Stimulated activated naive CD4-positive, alpha-beta T cell (primary cell): ENCODE results near the gene NAP1L4.

ENCODE experiments used
- DNase-seq, 6 experiments: peaks; one replicate each; lab custom pipeline; 2025; lab: John Stamatoyannopoulos, UW

Gene NAP1L4

DNA sequence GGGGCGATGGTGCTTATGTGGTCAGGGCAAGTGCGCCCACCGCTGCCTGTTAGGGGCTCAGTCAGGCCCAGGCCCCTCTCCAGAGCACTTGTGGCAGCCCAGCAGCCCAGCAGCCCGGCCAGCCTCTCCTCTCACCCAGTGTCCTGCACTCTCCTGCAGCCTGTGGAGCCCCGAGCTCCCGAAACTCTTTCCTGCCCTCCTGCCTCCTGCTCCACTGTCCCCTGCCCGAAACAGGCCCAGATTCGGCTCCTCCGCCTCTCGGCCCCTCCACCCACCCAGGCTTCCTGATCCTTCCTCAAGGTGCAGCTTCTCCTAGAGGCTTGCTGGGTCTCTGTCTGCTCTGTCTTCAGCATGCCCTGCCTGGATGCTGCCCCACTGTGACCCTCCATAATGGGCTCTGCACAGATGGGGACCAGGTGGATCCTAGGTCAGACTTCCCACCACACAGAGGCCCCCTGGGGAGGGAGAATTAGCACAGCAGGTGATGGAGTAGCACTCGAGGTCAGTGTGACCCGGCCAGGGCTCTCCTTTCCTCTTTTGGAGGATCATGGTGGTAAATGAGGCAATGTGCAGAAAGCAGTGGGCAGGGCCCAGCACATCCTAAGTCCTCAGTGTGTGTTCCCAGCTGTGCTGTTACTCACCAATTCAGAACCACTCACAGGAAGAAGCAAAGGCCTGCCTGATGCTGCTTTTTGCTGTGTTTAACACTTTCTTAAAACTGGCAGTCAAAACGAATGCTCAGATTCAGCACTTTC lies 18.6 kb upstream of the NAP1L4 start:
- no peak for DNase-seq

DNA sequence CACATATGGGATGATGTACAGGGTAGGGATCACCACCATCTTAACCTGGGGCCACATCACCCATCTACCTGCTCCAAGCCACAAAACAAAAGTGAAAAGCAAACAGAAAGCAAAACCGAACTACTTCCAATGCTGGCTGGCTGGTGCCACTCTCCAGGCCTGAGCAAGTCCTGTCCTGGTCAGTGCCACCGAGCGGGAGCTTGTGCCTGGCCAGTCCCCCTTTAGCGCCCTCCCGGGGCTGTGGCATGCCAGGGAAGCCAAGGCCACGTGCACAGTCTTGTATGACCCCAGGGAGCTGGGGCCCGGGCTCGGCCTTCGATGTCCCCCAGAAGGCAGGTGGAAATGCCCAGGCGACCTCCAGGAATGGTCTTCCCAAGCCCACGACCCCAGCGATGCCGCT lies 17.9 kb upstream of the NAP1L4 start:
- DNase-seq = no peak

- no peak for DNase-seq
Observed at GRCh38 chr11:3009481-3009880, 17.4 kb upstream of the NAP1L4 start.

- no peak for DNase-seq
Observed at GRCh38 chr11:3008746-3009336, 16.7 kb upstream of the NAP1L4 start.

- no peak for DNase-seq
Observed at GRCh38 chr11:3007404-3008010, 15.4 kb upstream of the NAP1L4 start.

GRCh38 chr11:3006505-3007260 lies 14.6 kb upstream of the NAP1L4 start:
- DNase-seq = no peak

- DNase-seq = no peak
Observed at GRCh38 chr11:3004481-3004880, 12.4 kb upstream of the NAP1L4 start.

GRCh38 chr11:3003396-3004231 lies 11.5 kb upstream of the NAP1L4 start:
- no peak for DNase-seq

GRCh38 chr11:3002871-3003270 lies 10.7 kb upstream of the NAP1L4 start:
- no peak for DNase-seq

DNA sequence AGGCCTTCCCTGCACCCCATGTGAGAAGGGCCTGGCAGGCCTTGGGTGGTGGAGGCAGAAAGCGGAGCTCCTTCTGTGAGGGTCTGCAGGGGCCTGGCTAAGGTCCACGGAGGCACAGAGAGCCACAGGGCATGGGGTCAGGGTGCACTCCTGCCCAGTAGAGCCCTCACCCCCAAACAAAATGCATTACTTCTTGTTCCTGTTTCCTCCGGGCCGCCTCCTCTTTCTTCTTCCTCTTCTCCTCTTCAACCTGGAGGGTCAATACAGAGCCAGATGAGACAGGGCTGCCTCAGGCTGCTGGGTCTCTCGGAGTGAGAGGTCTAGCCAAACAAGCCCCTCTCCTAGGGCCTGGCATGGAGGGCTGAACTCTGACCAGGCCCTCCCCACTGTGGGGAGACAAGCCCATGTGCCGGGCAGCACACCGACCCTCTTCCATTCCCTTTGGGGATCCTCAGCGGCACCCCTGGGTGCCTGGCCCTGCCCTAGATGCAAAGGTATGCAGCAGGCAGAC lies 10.3 kb upstream of the NAP1L4 start:
- no peak for DNase-seq

DNA sequence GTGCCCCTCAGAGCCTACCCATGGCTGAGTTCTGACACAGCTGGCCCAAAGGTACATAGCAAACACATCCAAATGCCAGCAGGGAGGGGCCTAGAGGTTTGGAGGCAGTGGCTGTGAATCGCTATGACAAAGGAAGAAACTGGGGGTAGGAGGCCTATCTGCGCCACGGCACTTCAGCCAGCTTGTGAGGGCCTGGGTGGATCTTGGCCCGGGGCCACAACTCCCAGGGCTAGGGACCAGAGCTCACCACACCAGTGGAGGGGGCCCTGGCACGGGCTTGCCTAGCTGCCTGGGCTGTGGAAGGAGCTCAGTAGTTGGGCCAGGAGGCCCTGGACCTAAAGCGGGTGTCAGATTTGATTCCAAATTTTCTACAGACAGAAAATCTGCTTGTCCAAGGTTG lies 9.4 kb upstream of the NAP1L4 start:
- no peak for DNase-seq

GRCh38 chr11:3000032-3000961 lies 8.2 kb upstream of the NAP1L4 start:
- DNase-seq = no peak

DNA sequence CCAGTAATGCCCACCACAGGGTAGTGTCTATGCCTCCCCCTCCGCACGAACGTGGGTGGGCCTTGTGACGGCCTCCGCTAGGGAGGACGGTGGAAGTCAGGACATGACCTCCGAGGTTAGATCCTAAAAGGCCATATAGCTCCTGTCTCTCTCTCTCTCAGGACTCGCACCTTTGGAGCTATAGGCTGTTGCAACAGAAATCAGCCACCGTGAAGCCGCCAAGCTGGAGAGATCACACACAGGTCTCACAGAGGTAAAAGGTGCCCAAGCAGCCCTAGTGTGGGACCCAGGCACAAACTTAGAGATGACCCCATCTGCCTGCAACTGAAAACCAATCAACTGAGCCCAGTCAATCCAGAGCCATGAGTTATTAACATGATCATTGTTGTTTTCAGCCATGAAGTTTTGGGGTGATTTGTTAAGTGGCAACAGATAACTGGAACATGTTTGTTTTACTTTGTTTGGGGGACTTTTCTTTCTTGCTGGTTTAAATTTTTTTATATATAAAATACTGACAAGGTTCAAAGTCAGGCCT lies 7.4 kb upstream of the NAP1L4 start:
- no peak for DNase-seq

DNA sequence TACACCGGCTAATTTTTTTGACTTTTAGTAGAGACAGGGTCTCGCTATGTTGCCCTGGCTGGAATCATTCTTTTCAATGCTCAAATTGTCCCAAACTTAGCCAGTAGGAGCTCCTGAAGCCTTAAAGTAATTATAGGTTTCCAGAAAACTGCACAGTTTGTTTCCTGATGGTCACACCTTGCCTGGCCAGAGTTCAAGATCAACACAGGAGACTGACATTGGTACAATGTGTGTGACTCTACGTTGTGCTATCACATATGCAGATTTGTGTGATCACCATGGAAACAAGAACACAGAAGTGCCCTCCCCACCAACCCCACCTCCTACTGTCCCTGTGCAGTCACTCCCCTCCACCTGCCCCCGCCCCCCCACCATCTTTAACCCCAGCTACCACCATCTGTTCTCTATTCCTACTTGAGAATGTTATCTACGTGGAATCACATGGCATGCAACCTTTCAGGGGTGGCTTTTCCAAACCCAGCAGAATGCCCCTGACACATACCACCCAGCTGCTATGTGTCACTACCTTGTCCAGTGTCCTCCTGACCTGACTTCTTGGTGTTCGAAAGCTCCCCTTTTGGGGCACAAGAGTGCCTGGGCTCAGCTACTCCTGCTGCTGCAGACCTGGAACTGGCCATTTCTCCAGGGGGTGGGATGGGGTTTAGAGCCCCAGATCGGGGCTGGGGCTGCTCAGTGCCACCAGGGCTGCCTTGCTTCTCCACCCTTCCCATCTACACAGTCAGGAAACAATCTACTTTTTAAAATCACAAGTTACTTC lies 6.1 kb upstream of the NAP1L4 start:
- no peak for DNase-seq

DNA sequence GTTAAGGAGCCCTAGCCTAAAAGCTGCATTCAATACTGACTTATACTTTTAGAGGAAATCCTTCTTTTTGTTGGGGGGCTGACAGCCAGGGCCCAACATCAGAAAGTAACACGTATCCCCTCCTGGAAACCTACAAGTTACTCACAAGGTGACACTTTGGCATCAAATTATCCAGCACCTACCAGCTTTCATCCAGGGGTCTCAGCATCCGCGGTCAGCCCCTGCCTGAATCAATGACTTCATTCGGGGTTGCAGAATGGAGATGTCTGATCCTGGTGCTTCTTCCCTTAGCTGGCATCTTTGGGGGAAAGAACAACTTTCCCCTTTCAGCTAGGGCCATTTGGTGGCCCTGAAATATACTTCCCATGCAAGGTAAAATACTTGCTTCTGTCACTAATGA lies 5.3 kb upstream of the NAP1L4 start:
- no peak for DNase-seq

DNA sequence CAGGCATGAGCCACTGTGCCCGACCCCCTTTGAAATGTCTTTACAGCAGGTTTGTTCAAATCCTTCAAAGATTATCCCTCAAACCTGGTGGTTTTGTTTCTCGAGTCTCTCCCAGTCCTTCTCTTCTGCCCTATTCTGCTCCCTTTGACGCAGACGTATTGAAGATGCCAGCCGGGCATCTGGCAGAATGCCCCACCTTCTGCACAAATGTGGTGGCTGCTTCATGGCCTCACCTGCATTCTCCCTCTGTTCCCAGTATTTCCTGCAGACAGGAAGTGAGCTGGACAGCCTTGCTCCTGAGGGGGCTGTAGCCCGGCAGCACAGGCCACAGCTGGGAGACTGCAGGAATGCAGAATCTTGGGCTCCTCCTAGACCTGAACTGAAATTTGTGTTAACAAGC lies 4.8 kb upstream of the NAP1L4 start:
- DNase-seq = no peak

DNA sequence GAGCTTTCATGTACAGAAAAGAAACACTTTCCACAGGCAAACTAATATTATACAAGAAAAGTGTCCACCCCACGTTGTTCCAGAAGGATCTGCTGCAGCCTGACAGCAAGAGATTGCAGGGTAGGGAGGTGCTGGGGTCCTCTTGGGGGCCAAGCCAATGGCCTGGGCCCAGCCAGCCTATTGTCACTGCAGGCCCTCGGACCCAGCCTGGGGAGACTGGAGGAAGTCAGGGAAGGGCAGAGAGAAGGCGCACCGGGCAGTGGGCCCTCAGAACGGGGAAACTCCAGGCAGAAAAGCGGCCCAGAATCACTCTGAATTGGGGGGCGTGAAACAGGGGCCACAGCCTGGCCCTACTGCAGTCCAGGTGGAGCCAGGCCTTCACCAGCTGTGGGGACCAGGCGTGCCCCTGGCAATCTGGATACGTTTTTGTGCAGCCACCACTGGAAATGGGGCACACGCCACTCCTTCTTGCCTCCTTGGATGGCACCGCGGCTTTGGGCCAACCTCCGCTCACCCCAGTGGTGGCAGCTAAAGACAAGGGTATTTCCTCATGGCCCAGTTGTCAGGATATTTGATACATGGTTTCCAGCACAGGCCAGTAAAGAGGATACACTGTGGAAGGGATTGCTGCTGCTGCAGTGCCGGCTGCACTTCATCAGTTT lies 3.9 kb upstream of the NAP1L4 start:
- no peak for DNase-seq

DNA sequence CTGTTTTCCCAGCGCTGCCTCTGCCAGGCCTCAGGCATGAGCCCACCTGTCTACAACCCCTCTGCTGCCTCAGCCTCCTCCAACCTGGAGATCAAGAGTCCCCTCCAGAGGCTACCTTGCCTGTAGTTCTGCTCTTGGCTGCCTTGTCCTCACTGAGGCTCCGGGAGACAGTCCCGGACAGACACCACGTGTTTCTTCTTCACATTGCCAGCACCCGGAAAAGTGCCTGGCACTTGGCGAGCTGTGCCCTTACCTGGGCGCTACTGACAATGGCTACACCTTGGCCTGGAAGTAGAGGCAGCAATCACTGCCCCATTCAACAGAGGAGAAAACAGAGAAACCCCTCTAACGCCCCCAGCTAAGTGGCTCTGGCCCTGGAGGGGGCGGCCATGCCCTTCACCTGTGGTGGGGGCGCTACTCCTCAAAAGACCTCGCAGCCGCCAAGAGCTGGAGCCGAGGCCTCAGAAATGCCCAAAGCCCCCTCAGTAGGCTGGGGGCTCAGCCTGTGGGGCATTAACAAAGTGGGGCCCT lies 3.0 kb upstream of the NAP1L4 start:
- no peak for DNase-seq

DNA sequence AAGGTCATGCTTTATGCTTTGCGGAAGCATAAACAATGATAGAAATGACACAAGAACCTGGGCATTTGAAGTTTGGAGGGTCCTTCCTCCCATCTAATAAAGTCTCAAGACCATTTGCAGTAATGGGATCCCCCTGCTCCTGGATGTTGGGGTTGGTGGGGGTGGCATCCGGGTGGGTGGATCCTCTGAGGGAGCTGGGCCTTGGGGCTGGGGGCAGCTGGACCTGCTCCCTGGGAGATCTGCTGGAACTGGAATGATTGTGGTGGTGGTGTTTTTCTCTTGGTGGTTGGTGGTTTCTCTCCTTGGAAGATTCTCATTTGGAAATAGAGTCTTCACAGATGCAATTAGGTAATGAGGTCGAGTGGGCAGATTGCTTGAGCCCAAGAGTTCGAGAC lies 2.2 kb upstream of the NAP1L4 start:
- no peak for DNase-seq
